H1 (cell line): ENCODE results near the gene PPAT. TPM values are rescaled to one million over a fixed set of nuclear protein-coding genes. Genes with fewer than 3 reads are reported as not detected.
A peak's percentile ranks its signal among the peaks of the same experiment; 100 is the strongest.

Experiments
- CTCF ChIA-PET: fragments of 300-600 bp; sonication (Branson Sonifier 250); formaldehyde crosslinking; loops from one replicate; lab custom pipeline; 2021; ENCODE audit not compliant: partially characterized antibody; lab: Charles Lee
- POLR2A ChIA-PET: fragments of 300-600 bp; sonication (Branson Sonifier 250); formaldehyde crosslinking; loops from one replicate; lab custom pipeline; 2021; ENCODE audit warnings: inconsistent platforms; ENCODE audit not compliant: partially characterized antibody; lab: Charles Lee
- DNase-seq, 2 experiments: peaks; one replicate each; pipeline versions ENCODE4 v3.0.0 to v3.0.0-alpha.2; 2010 to 2022; ENCODE audit warnings: low spot score in 2 of 2, low read depth in 1 of 2, mixed read lengths in 1 of 2
- FAIRE-seq: peaks from 2 replicates; lab custom pipeline; 2011; peaks lifted over from hg19 to GRCh38; lab: Jason Lieb, UNC
- H2AFZ ChIP-seq: 2 replicates; pipeline ENCODE4 v1.8.1; 2012; ENCODE audit warnings: low read length, inconsistent platforms
- H2AK5ac ChIP-seq: 2 replicates; pipeline ENCODE4 v1.6.1; 2013; ENCODE audit warnings: low read depth, low read length
- H2BK120ac ChIP-seq: replicated peaks from 2 replicates; pipeline ENCODE3; 2013; ENCODE audit warnings: low read depth, low read length, inconsistent platforms
- H2BK12ac ChIP-seq: 2 replicates; pipeline ENCODE4 v1.6.1; 2013; ENCODE audit warnings: low read depth, low read length
- H2BK15ac ChIP-seq: 2 replicates; pipeline ENCODE4 v1.6.1; 2013; ENCODE audit warnings: low read length
- H2BK20ac ChIP-seq: 2 replicates; pipeline ENCODE4 v1.6.1; 2013; ENCODE audit warnings: low read length
- H2BK5ac ChIP-seq: 2 replicates; pipeline ENCODE4 v1.6.1; 2013; ENCODE audit warnings: low read depth, low read length
- H3K14ac ChIP-seq: 2 replicates; pipeline ENCODE4 v1.6.1; 2013; ENCODE audit warnings: inconsistent platforms; ENCODE audit not compliant: insufficient read length
- H3K18ac ChIP-seq: 2 replicates; pipeline ENCODE4 v1.6.1; 2013; ENCODE audit warnings: low read length; ENCODE audit errors: extremely low read depth
- H3K23ac ChIP-seq: 2 replicates; pipeline ENCODE4 v1.6.1; 2013; ENCODE audit warnings: inconsistent platforms; ENCODE audit not compliant: insufficient read length
- H3K23me2 ChIP-seq: 2 replicates; pipeline ENCODE4 v1.6.1; 2013; ENCODE audit warnings: low read depth, low read length
- H3K27ac ChIP-seq: 2 replicates; pipeline ENCODE4 v1.6.1; 2011; ENCODE audit warnings: low read depth, low read length, inconsistent platforms
- H3K27me3 ChIP-seq, 4 experiments: replicated peaks in 1 of 4; 1 replicate in 1 of 4; 2 replicates in 3 of 4; pipeline versions ENCODE4 v1.6.1 to v1.8.1; 2011 to 2013; ENCODE audit warnings: low read length in 3 of 4, mild to moderate bottlenecking in 3 of 4, inconsistent platforms in 2 of 4, mixed read lengths in 2 of 4, moderate library complexity in 1 of 4; ENCODE audit not compliant: control insufficient read depth in 3 of 4, insufficient read depth in 3 of 4; ENCODE audit errors: extremely low read depth in 1 of 4
- H3K36me3 ChIP-seq, 4 experiments: 2 replicates each; pipeline versions ENCODE4 v1.6.1 to v1.8.1; 2011 to 2013; ENCODE audit warnings: mild to moderate bottlenecking in 4 of 4, low read length in 3 of 4, moderate library complexity in 2 of 4, control low read depth in 1 of 4, inconsistent platforms in 1 of 4; ENCODE audit not compliant: insufficient read depth in 4 of 4, control insufficient read depth in 2 of 4
- H3K4ac ChIP-seq: replicated peaks from 2 replicates; pipeline ENCODE3; 2013; ENCODE audit warnings: low read length, low read depth, mixed read lengths, inconsistent platforms; ENCODE audit not compliant: insufficient read length
- H3K4me1 ChIP-seq, 4 experiments: replicated peaks in 1 of 4; 1 replicate in 1 of 4; 2 replicates in 3 of 4; pipeline versions ENCODE4 v1.6.1 to v1.8.1; 2011 to 2013; ENCODE audit warnings: low read length in 3 of 4, inconsistent platforms in 2 of 4, mixed read lengths in 1 of 4; ENCODE audit not compliant: insufficient read depth in 4 of 4, control insufficient read depth in 3 of 4
- H3K4me2 ChIP-seq, 2 experiments: 2 replicates each; pipeline versions ENCODE4 v1.6.1 to v1.8.1; 2011 to 2013; ENCODE audit warnings: low read depth in 2 of 2, low read length in 2 of 2, control low read depth in 1 of 2, inconsistent platforms in 1 of 2, mild to moderate bottlenecking in 1 of 2; ENCODE audit not compliant: insufficient read depth in 1 of 2
- H3K4me3 ChIP-seq, 4 experiments: fragments of 200-600, 300-600 bp in 1 of 4; sonication (generic), shearing (Covaris generic), sonication (Bioruptor Twin) in 1 of 4; 2 replicates each; pipeline versions ENCODE4 v1.5.1 to v1.8.1; 2011 to 2016; ENCODE audit warnings: low read length in 4 of 4, low read depth in 3 of 4, control low read depth in 2 of 4, inconsistent platforms in 2 of 4, mild to moderate bottlenecking in 2 of 4, mixed read lengths in 1 of 4, moderate library complexity in 1 of 4; ENCODE audit not compliant: insufficient read depth in 2 of 4; ENCODE audit errors: extremely low read depth in 1 of 4
- H3K56ac ChIP-seq: replicated peaks from 2 replicates; pipeline ENCODE3; 2013; ENCODE audit warnings: low read depth, mild to moderate bottlenecking, mixed read lengths, low read length, inconsistent platforms; ENCODE audit not compliant: insufficient read length
- H3K79me1 ChIP-seq: 2 replicates; pipeline ENCODE4 v1.6.1; 2013; ENCODE audit warnings: low read depth, low read length, control low read depth
- H3K79me2 ChIP-seq, 2 experiments: 2 replicates each; pipeline versions ENCODE4 v1.6.1 to v1.8.1; 2012 to 2013; ENCODE audit warnings: low read length in 2 of 2, mild to moderate bottlenecking in 2 of 2, inconsistent platforms in 1 of 2; ENCODE audit not compliant: insufficient read depth in 2 of 2, control insufficient read depth in 1 of 2
- H3K9ac ChIP-seq, 4 experiments: replicated peaks in 1 of 4; 1 replicate in 1 of 4; 2 replicates in 3 of 4; pipeline versions ENCODE4 v1.6.1 to v1.8.1; 2011 to 2013; ENCODE audit warnings: low read depth in 3 of 4, low read length in 3 of 4, control low read depth in 2 of 4, mild to moderate bottlenecking in 2 of 4, moderate library complexity in 2 of 4, inconsistent platforms in 1 of 4; ENCODE audit errors: extremely low read depth in 1 of 4
- H3K9me3 ChIP-seq, 2 experiments: 2 replicates each; pipeline versions ENCODE4 v1.6.1 to v1.8.1; 2012 to 2013; ENCODE audit warnings: mild to moderate bottlenecking in 2 of 2, moderate library complexity in 2 of 2, control low read depth in 1 of 2, inconsistent platforms in 1 of 2, low read depth in 1 of 2, low read length in 1 of 2, mixed read lengths in 1 of 2; ENCODE audit not compliant: insufficient read depth in 2 of 2
- H4K20me1 ChIP-seq, 2 experiments: replicated peaks in 1 of 2; 2 replicates each; pipeline versions ENCODE3 to v1.8.1; 2011 to 2013; ENCODE audit warnings: inconsistent platforms in 2 of 2, low read length in 2 of 2, mild to moderate bottlenecking in 1 of 2; ENCODE audit not compliant: insufficient read depth in 2 of 2, control insufficient read depth in 1 of 2
- H4K5ac ChIP-seq: 2 replicates; pipeline ENCODE4 v1.6.1; 2013; ENCODE audit warnings: low read length, low read depth, mixed read lengths, inconsistent platforms; ENCODE audit not compliant: insufficient read length
- H4K8ac ChIP-seq: 2 replicates; pipeline ENCODE4 v1.8.0; 2013; ENCODE audit warnings: mild to moderate bottlenecking, moderate library complexity, low read length, inconsistent platforms; ENCODE audit not compliant: insufficient read depth; ENCODE audit errors: extremely low read depth
- H4K91ac ChIP-seq: replicated peaks from 2 replicates; pipeline ENCODE3; 2013; ENCODE audit warnings: low read length, mixed read lengths, inconsistent platforms; ENCODE audit not compliant: insufficient read length
- CBX5 ChIP-seq: fragments of 300-800, 300-1000 bp; sonication (generic); IDR thresholded peaks from 2 replicates; pipeline ENCODE4 v1.7.1; 2016; ENCODE audit warnings: antibody characterized with exemption, low read length, low read depth
- CHD1 ChIP-seq: IDR thresholded peaks from 2 replicates; pipeline ENCODE4 v1.6.1; 2012; ENCODE audit warnings: low read depth, low read length, improper control_type of control experiment
- EGR1 ChIP-seq: IDR thresholded peaks from 2 replicates; pipeline ENCODE4 v1.6.1; 2011; ENCODE audit warnings: low read depth, low read length, borderline replicate concordance
- JUN ChIP-seq: IDR thresholded peaks from 2 replicates; pipeline ENCODE4 v1.6.1; 2011; ENCODE audit warnings: low read depth, mild to moderate bottlenecking, improper control_type of control experiment, low read length
- POLR2AphosphoS5 ChIP-seq: IDR thresholded peaks from 2 replicates; pipeline ENCODE4 v1.6.1; 2011; ENCODE audit warnings: low read depth, low read length
- SAP30 ChIP-seq: fragments of 300-600 bp; sonication (generic); IDR thresholded peaks from 2 replicates; pipeline ENCODE4 v1.7.1; 2012; ENCODE audit warnings: low read length, moderate library complexity, mild to moderate bottlenecking, inconsistent platforms; ENCODE audit not compliant: insufficient read depth, insufficient replicate concordance
- SIRT6 ChIP-seq: IDR thresholded peaks from one replicate; pipeline ENCODE4 v1.7.1; 2012; ENCODE audit warnings: low read length, inconsistent platforms
- SP1 ChIP-seq: IDR thresholded peaks from 2 replicates; pipeline ENCODE4 v1.6.1; 2011; ENCODE audit warnings: low read depth, low read length
- SUZ12 ChIP-seq: fragments of 200-600 bp; sonication (generic); IDR thresholded peaks from 2 replicates; pipeline ENCODE4 v1.6.1; 2012; ENCODE audit warnings: mild to moderate bottlenecking, inconsistent platforms, low read length, moderate library complexity, mixed read lengths
- TAF1 ChIP-seq: IDR thresholded peaks from 2 replicates; pipeline ENCODE4 v1.6.1; 2011; ENCODE audit warnings: mild to moderate bottlenecking, low read depth, low read length
- TAF7 ChIP-seq: optimal IDR thresholded peaks from 2 replicates; pipeline ENCODE3; 2011; ENCODE audit warnings: low read depth, mild to moderate bottlenecking, inconsistent platforms, low read length, moderate library complexity, borderline replicate concordance
- WGBS, 2 experiments: shearing (Covaris generic) in 1 of 2; methylation state at CpG; one replicate each; pipeline versions ENCODE4 v1.1.6 to v1.1.7; 2013 to 2015; ENCODE audit warnings: low lambda C conversion rate in 2 of 2, mixed read lengths in 2 of 2, inconsistent platforms in 1 of 2, low coverage in 1 of 2, missing lambda C conversion rate in 1 of 2; ENCODE audit not compliant: insufficient replicate concordance in 2 of 2, insufficient coverage in 1 of 2, insufficient read length in 1 of 2; ENCODE audit errors: extremely low coverage in 1 of 2, missing lambda C conversion rate in 1 of 2; 5-methylcytosine and 5-hydroxymethylcytosine counted together
- polyA plus RNA-seq, 7 experiments: library from polyadenylated mRNA; depleted of rRNA in 3 of 7; stranded (reverse) in 5 of 7; unstranded in 2 of 7; fragments of >200 nt in 5 of 7; fragments of 200-250 nt in 2 of 7; gene quantifications; 1 replicate in 5 of 7; 2 replicates in 1 of 7; 4 replicates in 1 of 7; pipeline versions ENCODE4 v1.2.1 to v1.2.3, GENCODE V29; 2011 to 2013; ENCODE audit warnings: missing spikeins in 2 of 7, mixed read lengths in 2 of 7
- total RNA-seq: library from RNA; stranded (reverse); fragmentation: NEBNext Ultra II Directional; extraction: Animal tissue kit (Norgen Biotek cat#: 25700); gene quantifications from 2 replicates; pipeline ENCODE4 v1.2.1, GENCODE V29; 2021
- TF ChIP-seq, protein P1 (sequence below), 3 experiments: IDR thresholded peaks; 1 replicate in 2 of 3; 2 replicates in 1 of 3; pipeline versions ENCODE4 v1.5.1 to v1.6.1; 2011; ENCODE audit warnings: low read length in 3 of 3, mild to moderate bottlenecking in 3 of 3, inconsistent platforms in 2 of 3, low read depth in 1 of 3, moderate library complexity in 1 of 3; ENCODE audit not compliant: insufficient read depth in 1 of 3; ENCODE audit errors: control extremely low read depth in 1 of 3

PPAT gene
- total and polyA plus RNA-seq, 2 of the 8 experiments (the other 6 are each of a cell fraction or from before 2014, with no cell fraction given): 24.5 to 104 TPM

DNA sequence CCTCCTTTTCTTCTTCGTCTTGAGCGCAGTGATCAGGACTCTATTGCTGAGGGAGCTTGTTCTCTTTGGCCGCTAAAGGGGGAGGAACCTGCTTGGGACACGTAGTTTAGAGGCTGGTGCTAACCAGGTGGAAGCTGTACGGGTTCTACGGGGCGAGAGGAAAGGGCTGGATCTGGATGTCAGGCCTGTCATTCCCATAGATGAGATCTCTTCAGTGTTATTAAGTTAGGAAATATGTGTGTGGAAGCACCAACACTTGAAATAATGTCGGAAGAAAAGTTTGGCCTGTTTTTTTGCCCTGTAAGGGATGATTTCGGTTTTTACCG is 32.6 kb upstream of the PPAT start:
- peak overlapping the region; percentile 78 to 97 (median 92) for H3K9ac ChIP-seq
- no peak overlapping the region for H3K4ac ChIP-seq
- H3K27ac ChIP-seq: peak overlapping the region; percentile 84
- H3K79me2 ChIP-seq: peaks cover 4 to 56% of the 10 kb centered on the region in 2 experiments; a peak in 3 of 4 replicates
- no peak overlapping the region for H2BK15ac ChIP-seq
- peaks cover 5% of the 10 kb centered on the region for H3K79me1 ChIP-seq
- H3K4me3 ChIP-seq: peak overlapping the region; percentile 88 to 99 (median 96)
- peak overlapping the region; percentile 77 to 100 for H3K4me2 ChIP-seq
- H3K9me3 ChIP-seq: no peaks in the 10 kb centered on the region
- H2AK5ac ChIP-seq: no peak overlapping the region
- H3K18ac ChIP-seq: peak overlapping the region; percentile 60; the same call in 1 of the 2 replicates
- no peak overlapping the region for H3K56ac ChIP-seq
- no peak overlapping the region for H4K8ac ChIP-seq
- H2BK20ac ChIP-seq: no peak overlapping the region
- H2AFZ ChIP-seq: no peak overlapping the region; the same call in 1 of the 2 replicates
- peaks cover 0 to 34% (median 12%) of the 10 kb centered on the region in 4 experiments; a peak in 7 of 8 replicates for H3K36me3 ChIP-seq
- WGBS, 2 experiments: 3% methylated on average over 10 of the region's 10 CpGs; no CpG with 5 or more reads in 1 of the 2 experiments
- no peak overlapping the region for H3K23ac ChIP-seq
- no peak overlapping the region for H4K91ac ChIP-seq
- no peak overlapping the region for H2BK120ac ChIP-seq
- H3K4me1 ChIP-seq: peaks cover 0 to 5% (median 2%) of the 10 kb centered on the region in 4 experiments; a peak in 1 of 7 replicates
- peaks cover 10% of the 10 kb centered on the region for H3K23me2 ChIP-seq
- DNase-seq: no peak
- no peaks in the 10 kb centered on the region for H3K27me3 ChIP-seq
- ChIA-PET CTCF (interaction anchor here (0.6 to 1.3 kb wide), 2 partner anchors 41 to 370 kb away, joined by 3 to 4 read pairs; no protein-coding TSS in a partner anchor), POLR2A (interaction anchor here (0.7 to 3.4 kb wide), 11 partner anchors 9 to 514 kb away, joined by 3 to 37 read pairs (median 4); partner anchors contain the start of genes PAICS and PPAT)
- FAIRE-seq: no peak
- no peak overlapping the region for H2BK12ac ChIP-seq
- H4K20me1 ChIP-seq: peaks cover 1 to 14% of the 10 kb centered on the region in 2 experiments
- H3K14ac ChIP-seq: no peak overlapping the region
- peak overlapping the region; percentile 54 for H4K5ac ChIP-seq
- H2BK5ac ChIP-seq: peak overlapping the region; percentile 98; the same call in 1 of the 2 replicates
- peak; percentile 63; the same call in 1 of the 2 replicates for TF ChIP-seq POLR2AphosphoS5
- TF ChIP-seq SIRT6: no peak
- TF ChIP-seq TAF1: no peak
- TF ChIP-seq CBX5: no peak
- peak; percentile 65 for TF ChIP-seq SAP30
- TF ChIP-seq JUN: no peak
- no peak for TF ChIP-seq SUZ12
- TF ChIP-seq, protein P1, sequence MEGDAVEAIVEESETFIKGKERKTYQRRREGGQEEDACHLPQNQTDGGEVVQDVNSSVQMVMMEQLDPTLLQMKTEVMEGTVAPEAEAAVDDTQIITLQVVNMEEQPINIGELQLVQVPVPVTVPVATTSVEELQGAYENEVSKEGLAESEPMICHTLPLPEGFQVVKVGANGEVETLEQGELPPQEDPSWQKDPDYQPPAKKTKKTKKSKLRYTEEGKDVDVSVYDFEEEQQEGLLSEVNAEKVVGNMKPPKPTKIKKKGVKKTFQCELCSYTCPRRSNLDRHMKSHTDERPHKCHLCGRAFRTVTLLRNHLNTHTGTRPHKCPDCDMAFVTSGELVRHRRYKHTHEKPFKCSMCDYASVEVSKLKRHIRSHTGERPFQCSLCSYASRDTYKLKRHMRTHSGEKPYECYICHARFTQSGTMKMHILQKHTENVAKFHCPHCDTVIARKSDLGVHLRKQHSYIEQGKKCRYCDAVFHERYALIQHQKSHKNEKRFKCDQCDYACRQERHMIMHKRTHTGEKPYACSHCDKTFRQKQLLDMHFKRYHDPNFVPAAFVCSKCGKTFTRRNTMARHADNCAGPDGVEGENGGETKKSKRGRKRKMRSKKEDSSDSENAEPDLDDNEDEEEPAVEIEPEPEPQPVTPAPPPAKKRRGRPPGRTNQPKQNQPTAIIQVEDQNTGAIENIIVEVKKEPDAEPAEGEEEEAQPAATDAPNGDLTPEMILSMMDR (IDR thresholded peaks at IDR 0.05; ENCODE audit: control extremely low read depth in 1 of 3, insufficient read depth in 1 of 3, low read depth in 1 of 3, low read length in 3 of 3): no peak
- no peak for TF ChIP-seq SP1
- TF ChIP-seq CHD1: no peak
- TF ChIP-seq TAF7: peak; percentile 21
- TF ChIP-seq EGR1: no peak
